Umbilical cord (tissue), 2 donors: ENCODE measurements around the gene ARL8B. TPM values are rescaled to one million over a fixed set of nuclear protein-coding genes. Genes with fewer than 3 reads are reported as not detected.
"Not testable (repeated sequence)": the region's sequence is repeated elsewhere in the genome, so short reads cannot be mapped to it uniquely, and the experiment has no call there.

Source experiments
- DNase-seq: peaks from one replicate; pipeline ENCODE4 v3.0.0-alpha.2; 2015; ENCODE audit warnings: low spot score
- total RNA-seq: library from RNA; depleted of rRNA; stranded (reverse); fragments of >200 nt; gene quantifications from one replicate; pipeline ENCODE4 v1.2.3, GENCODE V29; 2014; ENCODE audit warnings: low replicate concordance; ENCODE audit not compliant: insufficient read depth

ARL8B gene
- total RNA-seq, 1 donor from 2014 or later = 66.4 TPM

DNA sequence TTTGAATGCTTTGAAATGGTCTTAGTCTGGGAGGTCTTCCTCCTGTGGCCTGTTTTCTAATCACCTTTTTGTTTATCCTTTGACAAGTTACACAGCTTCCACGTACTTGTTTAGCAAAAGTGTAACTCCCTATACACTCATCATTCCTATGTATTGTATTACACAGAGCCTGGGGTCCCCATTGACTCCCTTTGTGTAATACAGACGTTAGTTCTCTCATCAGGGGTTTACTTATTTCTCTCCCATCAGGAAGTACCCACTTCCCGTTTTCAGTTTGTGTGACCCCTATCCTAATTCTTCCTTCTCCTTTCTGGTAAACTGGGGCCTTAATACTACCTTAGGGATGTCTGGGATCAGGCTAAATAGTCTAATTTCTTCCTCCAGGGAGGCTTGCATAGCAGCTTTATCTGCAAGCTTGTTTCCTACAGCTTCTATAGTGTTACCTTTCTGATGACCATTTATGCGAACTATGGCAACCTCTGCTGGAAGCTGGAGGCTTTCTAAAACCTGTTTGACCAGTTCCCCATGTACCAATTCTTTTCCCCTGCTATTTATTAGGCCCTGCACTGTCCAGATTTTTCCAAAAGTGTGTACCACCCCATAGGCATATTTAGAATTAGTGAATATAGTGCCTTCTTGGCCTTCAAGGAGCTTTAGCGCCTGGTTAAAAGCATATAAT is 22.4 kb downstream of the ARL8B start:
- DNase-seq = no peak

DNA sequence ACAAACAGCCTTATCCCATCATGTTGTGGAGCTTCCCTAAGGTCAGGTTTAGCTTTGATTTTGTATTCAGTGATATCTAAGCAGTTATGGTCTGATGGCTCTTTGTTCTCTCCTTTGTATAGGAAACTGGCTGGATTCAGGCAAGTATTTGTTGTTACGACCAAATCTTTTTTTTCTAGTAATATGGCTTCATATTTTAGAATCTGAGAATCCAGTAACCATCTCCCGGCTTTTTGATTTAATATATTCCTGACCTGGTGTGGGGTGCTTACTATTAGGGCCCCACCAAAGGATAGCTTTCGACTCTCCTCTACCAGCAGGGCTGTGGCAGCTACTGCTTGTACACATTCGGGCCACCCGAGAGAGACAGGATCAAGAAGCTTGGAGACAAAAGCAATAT is 23.0 kb downstream of the ARL8B start:
- DNase-seq = no peak

DNA sequence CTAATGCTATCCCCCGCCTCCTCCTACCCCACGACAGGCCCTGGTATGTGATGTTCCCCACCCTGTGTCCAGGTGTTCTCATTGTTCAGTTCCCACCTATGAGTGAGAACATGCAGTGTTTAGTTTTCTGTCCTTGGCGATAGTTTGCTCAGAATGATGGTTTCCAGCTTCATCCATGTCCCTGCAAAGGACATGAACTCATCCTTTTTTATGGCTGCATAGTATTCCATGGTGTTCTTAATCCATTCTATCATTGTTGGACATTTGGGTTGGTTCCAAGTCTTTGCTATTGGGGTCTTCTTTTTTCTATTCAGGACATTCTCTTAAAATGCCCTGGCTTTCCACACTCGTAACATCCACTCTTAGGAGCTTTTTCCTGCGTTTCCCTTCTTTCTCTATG is 25.1 kb downstream of the ARL8B start:
- DNase-seq = not testable (repeated sequence)

GRCh38 chr3:5149306-5149880 is 27.3 kb downstream of the ARL8B start:
- no peak for DNase-seq

GRCh38 chr3:5151586-5151985 is 29.5 kb downstream of the ARL8B start:
- no peak for DNase-seq

DNA sequence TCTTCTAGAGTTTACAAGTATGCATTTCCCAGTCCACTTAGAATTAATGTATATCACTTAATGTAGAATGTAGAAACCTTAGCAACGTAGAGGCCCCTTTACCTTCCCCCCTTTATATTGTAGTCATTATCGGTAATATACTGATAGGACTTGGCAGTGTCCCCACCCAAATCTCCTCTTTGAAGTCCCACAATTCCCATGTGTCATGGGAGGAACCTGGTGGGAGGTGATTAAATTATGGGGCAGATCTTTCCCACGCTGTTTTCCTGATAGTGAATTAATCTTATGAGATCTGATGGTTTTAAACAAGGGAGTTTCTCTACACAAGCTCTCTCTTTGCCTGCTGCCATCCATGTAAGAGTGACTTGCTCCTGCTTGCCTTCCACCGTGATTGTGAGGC is 31.0 kb downstream of the ARL8B start:
- no peak for DNase-seq

- DNase-seq = no peak
These were observed 33.1 kb downstream of the ARL8B start for GRCh38 chr3:5155241-5155640.

DNA sequence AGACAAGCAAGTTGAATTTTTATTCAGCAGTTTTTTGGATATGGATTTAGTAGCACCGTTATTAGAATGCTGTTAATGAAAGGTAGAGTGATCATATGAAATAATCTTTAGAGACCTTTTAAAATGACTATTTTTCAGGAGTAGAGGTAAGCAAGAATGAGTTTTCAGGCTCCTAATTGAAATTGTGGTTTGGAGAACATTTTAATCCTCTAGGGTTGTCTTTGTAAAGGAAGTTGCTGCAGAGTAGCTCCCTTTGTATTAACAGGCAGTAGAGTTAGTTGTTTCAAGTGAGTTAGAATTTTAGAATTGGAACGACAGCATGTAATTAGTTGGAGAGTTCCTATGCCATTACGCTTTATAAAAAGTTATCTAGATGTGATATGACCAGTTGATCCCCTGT is 38.2 kb downstream of the ARL8B start:
- DNase-seq = no peak

DNA sequence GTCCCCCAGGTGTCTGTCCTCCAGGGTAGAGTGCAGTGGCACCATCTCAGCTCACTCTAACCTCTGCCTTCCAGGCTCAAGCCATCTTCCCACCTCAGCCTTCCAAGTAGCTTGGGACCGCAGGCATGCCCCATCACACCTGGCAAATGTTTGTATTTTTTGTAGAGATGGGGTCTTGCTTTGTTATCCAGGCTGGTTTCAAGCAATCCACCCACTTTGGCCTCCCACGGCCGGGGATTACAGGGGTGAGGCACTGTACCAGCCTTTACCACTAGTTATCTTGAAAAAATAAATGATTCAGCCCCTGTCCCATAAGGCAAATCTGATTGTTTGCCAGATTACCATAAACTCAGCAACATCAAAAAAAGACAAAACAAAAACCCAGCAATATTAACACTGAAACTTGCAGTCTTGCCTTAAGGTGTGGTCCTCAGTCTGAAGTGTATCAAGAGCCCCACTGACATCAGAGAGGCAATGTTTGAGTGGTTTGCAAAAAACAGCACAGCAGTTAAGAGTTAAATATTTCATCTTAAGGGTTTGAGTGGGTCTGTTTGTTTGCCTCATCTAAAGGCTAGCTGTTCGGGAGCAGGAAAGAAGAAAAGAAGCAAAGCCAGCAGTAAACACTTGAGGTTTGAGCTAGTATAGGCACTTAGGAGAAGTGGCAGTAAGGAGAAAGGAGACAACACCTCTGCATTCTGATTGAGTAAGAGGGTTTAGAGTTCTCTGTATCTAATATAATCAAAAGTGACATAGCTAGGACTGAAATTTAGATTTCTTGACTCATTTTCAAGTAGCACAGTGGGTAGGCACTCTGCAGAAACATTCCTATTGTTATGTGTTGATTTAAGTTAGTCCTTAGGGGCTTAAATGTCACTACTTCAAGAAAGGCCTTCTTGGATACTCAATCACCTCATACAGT is 39.1 kb downstream of the ARL8B start:
- no peak for DNase-seq

DNA sequence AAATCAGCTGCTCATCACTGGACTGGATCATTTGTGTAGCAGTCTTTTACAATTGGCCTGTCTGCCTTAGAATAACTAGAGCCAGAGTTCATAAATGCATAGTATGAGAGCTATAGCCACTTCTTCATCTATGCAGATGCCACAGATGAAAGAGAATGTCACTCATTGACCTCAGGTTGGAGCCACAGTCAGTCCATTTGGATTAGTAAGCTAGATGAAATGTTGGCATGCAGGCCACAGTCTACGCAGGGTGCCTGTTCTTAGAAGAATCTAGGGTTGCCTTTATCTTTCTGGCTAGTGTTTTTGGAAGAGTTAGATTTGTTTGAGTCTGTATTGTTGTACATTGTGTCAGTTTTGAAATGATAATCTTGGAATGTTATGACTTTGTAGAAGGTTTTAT is 40.0 kb downstream of the ARL8B start:
- DNase-seq = no peak

DNA sequence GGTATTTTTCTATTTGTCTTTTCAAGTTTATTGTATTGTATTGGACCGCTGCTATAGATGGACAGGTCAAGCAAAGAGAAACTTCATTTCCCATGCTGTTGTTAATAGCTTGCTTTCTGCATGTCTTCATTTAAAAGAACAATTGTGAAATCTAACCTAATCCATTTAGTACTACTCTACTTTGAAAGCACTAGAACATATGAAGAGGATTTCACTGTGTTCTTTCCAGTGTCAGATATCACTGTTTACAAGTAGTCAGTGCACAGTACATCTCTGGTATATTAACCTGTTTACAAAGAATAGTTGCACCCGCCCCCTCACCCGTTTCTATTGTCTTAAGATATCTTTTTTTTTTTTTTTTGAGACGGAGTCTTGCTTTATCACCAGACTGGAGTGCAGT is 43.6 kb downstream of the ARL8B start:
- no peak for DNase-seq

DNA sequence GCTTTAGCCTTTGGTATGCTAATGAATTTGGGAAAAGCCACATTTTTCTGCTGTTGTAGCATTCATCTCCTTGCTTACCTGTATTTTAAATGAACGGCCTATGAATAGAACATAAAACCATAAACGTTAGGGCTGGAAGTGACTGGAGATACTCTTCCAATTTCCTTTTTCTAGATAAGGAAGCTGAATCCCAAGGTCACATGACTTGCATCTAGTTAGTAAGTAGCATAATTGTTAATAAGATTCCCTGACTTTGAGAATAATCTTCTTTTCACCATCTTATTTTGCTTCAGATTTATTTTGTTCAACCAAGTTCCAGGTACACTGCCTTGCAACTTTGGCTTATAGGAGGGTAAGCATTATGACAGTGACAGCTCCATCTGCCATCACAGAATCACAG is 44.8 kb downstream of the ARL8B start:
- no peak for DNase-seq

DNA sequence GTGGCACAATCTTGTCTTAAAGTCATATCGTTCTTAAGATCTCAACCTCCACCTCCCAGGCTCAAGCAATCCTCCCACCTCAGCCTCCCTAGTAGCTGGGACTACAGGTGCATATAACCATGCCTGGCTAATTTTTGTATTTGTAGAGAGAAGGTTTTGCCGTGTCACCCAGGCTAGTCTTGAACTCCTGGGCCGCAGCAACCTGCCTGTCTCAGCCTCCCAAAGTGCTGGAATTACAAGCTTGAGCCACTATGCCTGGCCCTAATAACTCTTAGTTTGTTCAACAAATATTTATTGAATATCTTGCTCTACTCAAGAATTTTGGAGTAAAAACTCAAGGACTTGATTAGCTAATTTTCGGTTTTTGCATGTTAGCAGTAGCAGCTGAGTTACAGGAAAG is 46.0 kb downstream of the ARL8B start:
- no peak for DNase-seq

DNA sequence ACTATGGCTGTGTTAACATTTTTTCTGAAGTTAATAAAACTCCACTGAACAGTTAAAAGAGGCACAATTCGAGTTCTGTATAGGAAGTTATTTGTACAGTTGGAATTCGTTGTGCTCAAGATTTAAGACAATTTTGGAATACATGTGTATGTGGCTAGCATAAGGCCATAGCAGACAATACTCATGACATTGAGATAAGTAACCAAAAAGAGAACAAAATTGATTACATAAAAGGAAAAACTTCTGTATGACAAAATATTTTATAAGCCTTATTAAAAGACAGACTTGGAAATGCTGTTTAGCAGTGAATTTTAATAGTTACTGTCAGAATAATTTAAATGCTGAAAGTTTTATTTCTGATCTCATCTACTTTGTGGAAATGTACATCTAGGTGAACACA is 47.7 kb downstream of the ARL8B start:
- no peak for DNase-seq

DNA sequence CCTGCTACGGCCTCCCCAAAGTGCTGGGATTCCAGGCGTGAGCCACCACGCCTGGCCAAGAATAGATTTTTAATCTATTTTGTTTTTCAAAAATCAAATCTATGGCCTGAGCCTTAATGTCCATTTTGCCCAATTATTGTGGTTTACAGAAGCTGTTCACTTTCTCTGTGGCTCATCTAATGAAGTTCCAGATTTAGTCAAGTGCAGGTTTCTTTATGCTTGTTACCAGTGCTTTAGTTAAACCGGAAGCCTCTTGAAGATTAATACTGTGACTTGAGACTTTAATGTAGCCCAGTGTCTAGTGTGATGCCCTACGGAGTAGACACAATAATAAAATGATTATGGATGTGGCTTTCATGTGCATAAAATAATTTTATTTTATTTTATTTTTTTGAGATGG is 48.9 kb downstream of the ARL8B start:
- no peak for DNase-seq

- DNase-seq = no peak
These were observed 49.9 kb downstream of the ARL8B start for GRCh38 chr3:5172018-5172417.

- peak; percentile 35 for DNase-seq
These were observed 56.9 kb downstream of the ARL8B start for GRCh38 chr3:5179036-5179435.

DNA sequence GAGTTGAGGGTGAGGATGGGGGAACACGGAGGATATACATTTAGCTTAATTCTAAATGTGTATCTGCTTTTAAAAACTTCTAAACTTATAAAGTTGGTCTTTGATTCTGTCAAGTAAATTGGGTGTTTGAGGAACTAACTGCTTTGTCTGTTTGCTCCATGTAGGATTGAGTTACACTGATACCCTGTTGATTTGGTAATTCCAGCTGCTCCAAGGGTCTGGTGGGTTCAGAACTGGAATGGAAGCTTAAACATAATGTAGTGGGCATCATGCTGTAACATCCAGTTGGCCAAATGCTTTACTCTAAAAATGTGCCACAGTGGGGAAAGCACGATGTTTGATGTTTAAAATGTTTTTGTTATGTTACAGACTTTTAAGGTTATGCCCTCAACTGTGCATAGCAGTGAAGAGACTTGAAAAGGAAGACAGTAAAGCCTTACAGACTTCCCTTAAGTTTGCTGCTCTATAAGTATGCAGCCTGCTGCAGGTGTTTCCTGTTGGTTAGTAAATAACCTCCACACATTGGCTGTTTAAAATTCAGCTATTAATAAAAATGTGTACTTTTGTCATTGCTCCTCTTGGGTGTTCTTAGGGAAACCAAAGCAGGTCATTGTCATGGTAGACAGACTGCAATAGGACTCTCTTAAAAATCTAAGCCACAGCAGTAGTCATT is 59.5 kb downstream of the ARL8B start:
- DNase-seq = no peak

DNA sequence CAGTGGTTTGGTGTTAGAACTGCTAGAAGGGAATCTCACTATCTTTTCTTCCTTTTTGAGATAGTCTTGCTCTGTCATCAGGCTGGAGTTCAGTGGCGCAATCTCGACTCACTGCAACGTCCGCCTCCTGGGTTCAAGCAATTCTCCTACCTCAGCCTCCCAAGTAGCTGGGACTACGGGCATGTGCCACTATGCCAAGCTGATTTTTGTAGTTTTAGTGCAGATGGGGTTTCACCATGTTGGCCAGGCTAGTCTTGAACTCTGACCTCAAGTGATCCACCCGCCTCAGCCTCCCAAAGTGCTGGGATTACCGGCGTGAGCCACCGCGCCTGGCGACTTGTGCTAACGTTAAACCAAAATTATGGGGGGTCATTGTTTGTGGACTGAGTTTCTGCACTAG is 61.6 kb downstream of the ARL8B start:
- DNase-seq = not testable (repeated sequence)

DNA sequence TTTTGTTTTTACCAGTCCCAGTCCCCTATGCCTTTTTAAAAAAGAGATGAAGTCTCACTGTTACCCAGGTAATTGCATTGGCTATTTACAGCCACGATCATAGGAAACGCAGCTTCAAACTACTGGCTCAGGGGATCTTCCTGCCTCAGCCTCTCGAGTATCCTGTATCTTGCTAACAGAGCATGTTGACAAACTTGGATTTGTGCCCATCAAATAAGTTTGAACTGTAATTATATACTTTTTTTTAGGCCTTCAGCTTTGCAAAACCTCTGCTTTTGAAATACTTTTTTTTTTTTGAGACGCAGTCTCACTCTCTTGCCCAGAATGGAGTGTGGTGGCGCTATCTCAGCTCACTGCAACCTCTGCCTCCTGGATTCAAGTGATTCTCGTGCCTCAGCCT is 62.4 kb downstream of the ARL8B start:
- DNase-seq = no peak

DNA sequence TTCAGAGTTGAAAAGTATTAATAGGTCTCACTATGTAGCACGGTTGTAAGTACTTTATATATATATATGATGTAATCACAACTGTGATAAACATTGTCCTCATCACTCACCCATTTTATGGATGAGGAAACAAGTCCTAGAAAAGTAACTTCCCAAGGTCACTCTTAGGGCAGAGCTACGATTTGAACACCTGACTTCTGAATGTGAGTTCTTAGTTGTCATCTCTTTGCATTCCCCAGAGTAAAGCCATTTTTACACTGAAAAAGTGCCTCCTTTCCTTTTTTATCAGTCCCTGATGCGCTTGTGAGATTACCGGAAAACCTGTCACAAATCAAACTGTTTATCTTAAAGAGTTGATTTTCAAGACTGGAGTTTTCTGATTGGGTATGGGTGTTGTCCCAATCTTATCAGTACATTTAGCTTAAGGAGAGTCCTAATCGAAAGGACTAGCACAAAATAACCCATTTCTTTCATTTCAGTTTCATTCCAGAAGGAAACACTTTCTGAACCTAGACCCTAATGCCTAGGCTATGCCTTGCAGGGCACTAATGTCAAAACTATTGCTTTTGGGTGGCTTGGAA is 63.1 kb downstream of the ARL8B start:
- DNase-seq = no peak
